Measurements from ENCODE around the gene CARHSP1. TPM values are rescaled to one million over a fixed set of nuclear protein-coding genes. Genes with fewer than 3 reads are reported as not detected.

CARHSP1 gene
- polyA plus RNA-seq, 1 of the 3 experiments (the other 2 are of a cell fraction): 93.6 TPM

- peaks cover 23 to 26% of the 10 kb centered on the region in 2 experiments; a peak in 2 of 4 replicates for H3K4me1 ChIP-seq (ENCODE audit: control insufficient read depth in 1 of 2, insufficient read depth in 2 of 2, low read depth in 1 of 2, low read length in 1 of 2)
- no peaks in the 10 kb centered on the region for H3K27me3 ChIP-seq (ENCODE audit: insufficient read depth)
- peak overlapping the region; percentile 86; the same call in 1 of the 2 replicates for H2AFZ ChIP-seq (ENCODE audit: low read depth)
- peak overlapping the region; percentile 51; the same call in 1 of the 2 replicates for H3K9ac ChIP-seq
- peak overlapping the region; percentile 42 to 65 for H3K4me3 ChIP-seq (ENCODE audit: low read depth in 2 of 2, low read length in 1 of 2)
- peak overlapping the region; percentile 60; the same call in 1 of the 2 replicates for H3K4me2 ChIP-seq
- peak overlapping the region in 1 of 2 experiments; percentile 50; a peak in 2 of 4 replicates for H3K27ac ChIP-seq (ENCODE audit: low read depth in 2 of 2, low read length in 1 of 2)
- POLR2A ChIA-PET: interaction anchor here (0.8 to 1.8 kb wide), 12 partner anchors 10 to 222 kb away, joined by 3 to 10 read pairs (median 4); partner anchors contain the start of genes HAPSTR1, PMM2 and TMEM186
- H3K36me3 ChIP-seq (replicated peaks in 1 of 2; ENCODE audit: control insufficient read depth in 1 of 2, insufficient read depth in 2 of 2, low read length in 1 of 2): no peaks in the 10 kb centered on the region
- CTCF ChIA-PET: interaction anchor here (0.8 to 4.8 kb wide), 16 partner anchors 10 to 301 kb away, joined by 3 to 50 read pairs (median 4); partner anchors contain the start of genes PMM2 and TMEM186
- H3K9me3 ChIP-seq: no peaks in the 10 kb centered on the region
- peaks cover 4% of the 10 kb centered on the region for H3F3A ChIP-seq (replicated peaks; ENCODE audit: insufficient read depth)
- H3K9me2 ChIP-seq: no peaks in the 10 kb centered on the region
- H4K20me1 ChIP-seq (ENCODE audit: insufficient read depth): peaks cover 21% of the 10 kb centered on the region
- TF ChIP-seq, protein P1, sequence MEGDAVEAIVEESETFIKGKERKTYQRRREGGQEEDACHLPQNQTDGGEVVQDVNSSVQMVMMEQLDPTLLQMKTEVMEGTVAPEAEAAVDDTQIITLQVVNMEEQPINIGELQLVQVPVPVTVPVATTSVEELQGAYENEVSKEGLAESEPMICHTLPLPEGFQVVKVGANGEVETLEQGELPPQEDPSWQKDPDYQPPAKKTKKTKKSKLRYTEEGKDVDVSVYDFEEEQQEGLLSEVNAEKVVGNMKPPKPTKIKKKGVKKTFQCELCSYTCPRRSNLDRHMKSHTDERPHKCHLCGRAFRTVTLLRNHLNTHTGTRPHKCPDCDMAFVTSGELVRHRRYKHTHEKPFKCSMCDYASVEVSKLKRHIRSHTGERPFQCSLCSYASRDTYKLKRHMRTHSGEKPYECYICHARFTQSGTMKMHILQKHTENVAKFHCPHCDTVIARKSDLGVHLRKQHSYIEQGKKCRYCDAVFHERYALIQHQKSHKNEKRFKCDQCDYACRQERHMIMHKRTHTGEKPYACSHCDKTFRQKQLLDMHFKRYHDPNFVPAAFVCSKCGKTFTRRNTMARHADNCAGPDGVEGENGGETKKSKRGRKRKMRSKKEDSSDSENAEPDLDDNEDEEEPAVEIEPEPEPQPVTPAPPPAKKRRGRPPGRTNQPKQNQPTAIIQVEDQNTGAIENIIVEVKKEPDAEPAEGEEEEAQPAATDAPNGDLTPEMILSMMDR (IDR thresholded peaks at IDR 0.05): 0 out of 2 replicates have a peak, but pooled peaks have one; percentile 9
- no peak for TF ChIP-seq MXI1 (IDR thresholded peaks at IDR 0.05; ENCODE audit: low read depth, low read length)
- peak; percentile 78 for DNase-seq
- 38% methylated on average over 25 of the region's 37 CpGs for WGBS (ENCODE audit: low lambda C conversion rate)
- H3K79me2 ChIP-seq (ENCODE audit: insufficient read depth): peaks cover 38% of the 10 kb centered on the region
Observed at GRCh38 chr16:8869212-8869987, 594 bp upstream of the CARHSP1 start.

DNA sequence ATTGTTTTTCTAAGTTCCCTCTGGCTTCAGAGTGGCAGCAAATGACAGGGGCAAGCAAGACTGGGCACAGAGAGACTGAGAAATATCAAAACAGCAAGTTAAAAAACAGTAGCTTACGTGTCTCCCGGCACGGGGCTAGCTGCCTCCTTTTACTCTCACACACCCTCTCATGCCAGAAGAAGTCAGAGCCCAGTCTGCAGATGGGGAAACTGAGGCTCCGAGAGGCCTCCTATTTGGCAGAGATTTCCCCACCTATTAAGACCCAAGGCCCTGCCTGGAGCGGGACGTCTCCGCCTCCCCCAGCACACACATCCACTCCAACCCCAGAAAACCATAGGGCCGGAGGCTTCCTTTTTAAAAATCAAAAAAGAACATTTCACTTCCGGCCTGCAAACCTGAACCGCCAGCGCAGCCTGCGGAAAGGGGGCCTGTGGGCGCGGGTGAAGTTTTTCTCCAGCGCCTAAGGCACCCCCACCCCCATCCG lies 832 bp downstream of the CARHSP1 start:
- H3K79me2 ChIP-seq (ENCODE audit: insufficient read depth): peaks cover 53% of the 10 kb centered on the region
- H3F3A ChIP-seq (replicated peaks; ENCODE audit: insufficient read depth): peaks cover 4% of the 10 kb centered on the region
- peak overlapping the region; percentile 73; the same call in 1 of the 2 replicates for H2AFZ ChIP-seq (ENCODE audit: low read depth)
- H3K36me3 ChIP-seq (replicated peaks in 1 of 2; ENCODE audit: control insufficient read depth in 1 of 2, insufficient read depth in 2 of 2, low read length in 1 of 2): no peaks in the 10 kb centered on the region
- peak overlapping the region; percentile 88 for H3K9ac ChIP-seq
- CTCF ChIA-PET: interaction anchor here (1.1 to 4.8 kb wide), 4 partner anchors 12 to 300 kb away, joined by 4 to 50 read pairs (median 11); partner anchors contain the start of gene PMM2
- H3K9me2 ChIP-seq: no peaks in the 10 kb centered on the region
- no peaks in the 10 kb centered on the region for H3K27me3 ChIP-seq (ENCODE audit: insufficient read depth)
- peaks cover 32 to 35% of the 10 kb centered on the region in 2 experiments; a peak in 2 of 4 replicates for H3K4me1 ChIP-seq (ENCODE audit: control insufficient read depth in 1 of 2, insufficient read depth in 2 of 2, low read depth in 1 of 2, low read length in 1 of 2)
- 3% methylated on average over 15 of the region's 16 CpGs for WGBS (ENCODE audit: low lambda C conversion rate)
- H3K27ac ChIP-seq (ENCODE audit: low read depth in 2 of 2, low read length in 1 of 2): peak overlapping the region; percentile 77 to 83
- POLR2A ChIA-PET: interaction anchor here (0.6 to 1.8 kb wide), 10 partner anchors 12 to 224 kb away, joined by 3 to 10 read pairs (median 6); partner anchors contain the start of genes HAPSTR1, PMM2 and TMEM186
- TF ChIP-seq ELF1 (IDR thresholded peaks at IDR 0.05) (no peak), NRF1 (IDR thresholded peaks at IDR 0.05; ENCODE audit: low read depth, low read length) (no peak), TAF1 (IDR thresholded peaks at IDR 0.05; ENCODE audit: borderline replicate concordance, low read depth, low read length) (no peak), RCOR1 (IDR thresholded peaks at IDR 0.05; ENCODE audit: low read length) (no peak), SIN3A (IDR thresholded peaks at IDR 0.05; ENCODE audit: borderline replicate concordance, low read depth, low read length) (no peak), FOSL2 (IDR thresholded peaks at IDR 0.05; ENCODE audit: borderline replicate concordance, low read depth) (no peak), NFIC (IDR thresholded peaks at IDR 0.05; ENCODE audit: borderline replicate concordance) (no peak), TCF12 (IDR thresholded peaks at IDR 0.05) (no peak), CHD2 (IDR thresholded peaks at IDR 0.05; ENCODE audit: low read length, partially characterized antibody) (no peak), SMC3 (IDR thresholded peaks at IDR 0.05; ENCODE audit: low read depth, low read length) (no peak)
- TF ChIP-seq, protein P2, sequence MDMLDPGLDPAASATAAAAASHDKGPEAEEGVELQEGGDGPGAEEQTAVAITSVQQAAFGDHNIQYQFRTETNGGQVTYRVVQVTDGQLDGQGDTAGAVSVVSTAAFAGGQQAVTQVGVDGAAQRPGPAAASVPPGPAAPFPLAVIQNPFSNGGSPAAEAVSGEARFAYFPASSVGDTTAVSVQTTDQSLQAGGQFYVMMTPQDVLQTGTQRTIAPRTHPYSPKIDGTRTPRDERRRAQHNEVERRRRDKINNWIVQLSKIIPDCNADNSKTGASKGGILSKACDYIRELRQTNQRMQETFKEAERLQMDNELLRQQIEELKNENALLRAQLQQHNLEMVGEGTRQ (IDR thresholded peaks at IDR 0.05; ENCODE audit: borderline replicate concordance, low read depth, low read length): no peak
- TF ChIP-seq, protein P3, sequence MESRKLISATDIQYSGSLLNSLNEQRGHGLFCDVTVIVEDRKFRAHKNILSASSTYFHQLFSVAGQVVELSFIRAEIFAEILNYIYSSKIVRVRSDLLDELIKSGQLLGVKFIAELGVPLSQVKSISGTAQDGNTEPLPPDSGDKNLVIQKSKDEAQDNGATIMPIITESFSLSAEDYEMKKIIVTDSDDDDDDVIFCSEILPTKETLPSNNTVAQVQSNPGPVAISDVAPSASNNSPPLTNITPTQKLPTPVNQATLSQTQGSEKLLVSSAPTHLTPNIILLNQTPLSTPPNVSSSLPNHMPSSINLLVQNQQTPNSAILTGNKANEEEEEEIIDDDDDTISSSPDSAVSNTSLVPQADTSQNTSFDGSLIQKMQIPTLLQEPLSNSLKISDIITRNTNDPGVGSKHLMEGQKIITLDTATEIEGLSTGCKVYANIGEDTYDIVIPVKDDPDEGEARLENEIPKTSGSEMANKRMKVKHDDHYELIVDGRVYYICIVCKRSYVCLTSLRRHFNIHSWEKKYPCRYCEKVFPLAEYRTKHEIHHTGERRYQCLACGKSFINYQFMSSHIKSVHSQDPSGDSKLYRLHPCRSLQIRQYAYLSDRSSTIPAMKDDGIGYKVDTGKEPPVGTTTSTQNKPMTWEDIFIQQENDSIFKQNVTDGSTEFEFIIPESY (IDR thresholded peaks at IDR 0.05; ENCODE audit: borderline replicate concordance, low read depth): no peak
- H3K4me3 ChIP-seq (ENCODE audit: low read depth in 2 of 2, low read length in 1 of 2): peak overlapping the region; percentile 62 to 81
- peak overlapping the region; percentile 100 for H3K4me2 ChIP-seq
- DNase-seq: no peak
- H4K20me1 ChIP-seq (ENCODE audit: insufficient read depth): peaks cover 35% of the 10 kb centered on the region
- H3K9me3 ChIP-seq: no peaks in the 10 kb centered on the region

All from SK-N-SH (cell line).